GM19324 (cell line): ENCODE data around the gene CYFIP1.

ENCODE experiments used
- ATAC-seq: cut with Tn5 transposase; IDR thresholded peaks from one replicate; pipeline ENCODE4 v1.9.1; 2021; ENCODE audit warnings: mild to moderate bottlenecking, moderate library complexity; ENCODE audit not compliant: unreplicated experiment, low FRiP score

The CYFIP1 gene

GRCh38 chr15:22893881-22894280, 86.3 kb downstream of the CYFIP1 start:
- ATAC-seq, result no peak

GRCh38 chr15:22893081-22893480, 87.1 kb downstream of the CYFIP1 start:
- ATAC-seq, result no peak

- ATAC-seq, result no peak
Observed at GRCh38 chr15:22892333-22892732, 87.8 kb downstream of the CYFIP1 start.

GRCh38 chr15:22891426-22892210, 88.5 kb downstream of the CYFIP1 start:
- no peak for ATAC-seq

- no peak for ATAC-seq
Observed at GRCh38 chr15:22890296-22890695, 89.9 kb downstream of the CYFIP1 start.

- ATAC-seq, result no peak
Observed at GRCh38 chr15:22889146-22889818, 90.9 kb downstream of the CYFIP1 start.

GRCh38 chr15:22888120-22888859, 91.9 kb downstream of the CYFIP1 start:
- no peak for ATAC-seq

- ATAC-seq, result no peak
Observed at GRCh38 chr15:22887157-22887951, 92.8 kb downstream of the CYFIP1 start.

- ATAC-seq, result no peak
Observed at GRCh38 chr15:22885120-22885519, 95.0 kb downstream of the CYFIP1 start.

GRCh38 chr15:22884344-22884743, 95.8 kb downstream of the CYFIP1 start:
- ATAC-seq, result no peak

GRCh38 chr15:22883196-22883595, 97.0 kb downstream of the CYFIP1 start:
- no peak for ATAC-seq

GRCh38 chr15:22881739-22882440, 98.3 kb downstream of the CYFIP1 start:
- ATAC-seq, result no peak

GRCh38 chr15:22880981-22881738, 99.0 kb downstream of the CYFIP1 start:
- no peak for ATAC-seq

GRCh38 chr15:22880068-22880980, 99.8 kb downstream of the CYFIP1 start:
- ATAC-seq, result no peak

- ATAC-seq, result no peak
Observed at GRCh38 chr15:22878103-22878502, 102.1 kb downstream of the CYFIP1 start.

- no peak for ATAC-seq
Observed at GRCh38 chr15:22877607-22878006, 102.6 kb downstream of the CYFIP1 start.

- no peak for ATAC-seq
Observed at GRCh38 chr15:22877117-22877516, 103.1 kb downstream of the CYFIP1 start.

GRCh38 chr15:22874966-22875365, 105.2 kb downstream of the CYFIP1 start:
- ATAC-seq, result no peak
